Activated CD8-positive, alpha-beta memory T cell treated with anti-CD3 and anti-CD28 coated beads, Interleukin-2, amount 10 ng/mL, durations not matched to agents 7 days and 5 days (primary cell): ENCODE measurements around the gene PPP1R3G. TPM values are rescaled to one million over a fixed set of nuclear protein-coding genes. Genes with fewer than 3 reads are reported as not detected.

Experiments
- ATAC-seq: fragments of 150-1000 bp; cut with Tn5 transposase; one replicate; pipeline ENCODE4 v1.10.0; 2021; ENCODE audit warnings: moderate library complexity
- CTCF ChIA-PET: fragments of 350-600 bp; sonication (Branson Sonifier 250); formaldehyde crosslinking; loops from one replicate; lab custom pipeline; 2021; ENCODE audit warnings: antibody characterized with exemption; lab: Charles Lee
- DNase-seq: peaks from one replicate; pipeline ENCODE4 v3.0.0-alpha.2; 2020
- H3K27ac Mint-ChIP-seq: one replicate; pipeline ENCODE4 v1.8.0; 2021; ENCODE audit warnings: mild to moderate bottlenecking, mixed read lengths
- H3K27me3 Mint-ChIP-seq: one replicate; pipeline ENCODE4 v1.8.0; 2021; ENCODE audit warnings: mixed read lengths
- H3K36me3 Mint-ChIP-seq: one replicate; pipeline ENCODE4 v1.8.0; 2021; ENCODE audit warnings: mild to moderate bottlenecking, mixed read lengths
- H3K4me1 Mint-ChIP-seq: one replicate; pipeline ENCODE4 v1.8.0; 2021; ENCODE audit warnings: mixed read lengths
- H3K4me3 Mint-ChIP-seq: one replicate; pipeline ENCODE4 v1.8.0; 2021; ENCODE audit warnings: mild to moderate bottlenecking, moderate library complexity, mixed read lengths
- H3K9me3 Mint-ChIP-seq: one replicate; pipeline ENCODE4 v1.8.0; 2022; ENCODE audit warnings: low read depth, mixed read lengths
- total RNA-seq, 2 experiments: library from RNA; stranded (reverse); gene quantifications; one replicate each; pipeline ENCODE4 v1.2.3, GENCODE V29; 2021

The PPP1R3G gene
- total RNA-seq = not detected

DNA sequence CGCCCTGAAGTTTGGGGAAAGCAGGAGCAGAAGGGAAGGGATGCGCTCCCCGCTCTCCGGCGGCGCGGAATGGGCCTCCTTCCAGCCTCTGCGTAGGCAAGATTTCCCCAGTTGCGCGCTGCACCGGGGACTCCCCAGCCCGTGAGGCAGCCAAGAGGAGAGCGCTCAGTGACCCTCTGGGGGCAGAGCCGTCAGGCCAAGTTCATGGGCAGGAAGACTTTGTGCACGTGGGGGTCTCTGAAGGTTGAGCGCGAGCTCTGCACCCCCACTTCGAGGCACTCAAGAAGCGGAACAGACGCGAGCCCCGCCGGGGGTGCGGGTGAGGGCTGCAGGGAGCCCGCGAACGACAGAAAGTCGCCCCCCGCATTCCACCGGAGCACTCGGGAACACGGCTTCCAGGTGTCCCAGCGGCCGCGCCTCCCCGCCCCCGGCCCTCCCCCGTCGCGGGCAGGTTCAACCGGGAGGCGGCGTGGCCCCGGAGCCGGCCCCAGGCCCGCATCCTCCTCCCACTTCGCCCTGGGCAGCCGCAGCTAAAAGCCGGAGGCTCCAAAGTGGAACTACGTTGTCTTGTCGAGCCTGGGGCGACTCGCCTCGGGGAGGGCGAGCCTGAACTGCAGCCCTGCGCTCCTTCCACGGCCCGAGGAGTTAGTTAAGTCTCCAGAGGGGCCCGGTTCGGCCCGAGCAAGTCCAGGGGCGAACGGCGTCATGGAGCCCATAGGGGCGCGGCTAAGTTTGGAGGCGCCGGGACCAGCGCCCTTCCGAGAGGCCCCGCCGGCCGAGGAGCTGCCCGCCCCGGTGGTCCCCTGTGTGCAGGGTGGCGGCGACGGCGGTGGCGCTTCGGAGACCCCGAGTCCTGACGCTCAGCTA, at the start of gene PPP1R3G:
TSS of gene PPP1R3G (plus strand) at position 561 of the 867 bp plus-strand sequence. CDS start at position 706, 145 bp downstream.
- Mint-ChIP-seq H3K36me3 (peaks cover 1% of the 10 kb centered on the region), H3K27ac (no peak within 1 kb of the TSS), H3K27me3 (peaks cover 64% of the 10 kb centered on the region), H3K4me1 (peaks cover 4% of the 10 kb centered on the region), H3K4me3 (peak within 1 kb of the TSS; percentile 63), H3K9me3 (no peaks in the 10 kb centered on the region)
- ATAC-seq (peak; percentile 54), DNase-seq (no peak)
- CTCF ChIA-PET = no interaction called here

DNA sequence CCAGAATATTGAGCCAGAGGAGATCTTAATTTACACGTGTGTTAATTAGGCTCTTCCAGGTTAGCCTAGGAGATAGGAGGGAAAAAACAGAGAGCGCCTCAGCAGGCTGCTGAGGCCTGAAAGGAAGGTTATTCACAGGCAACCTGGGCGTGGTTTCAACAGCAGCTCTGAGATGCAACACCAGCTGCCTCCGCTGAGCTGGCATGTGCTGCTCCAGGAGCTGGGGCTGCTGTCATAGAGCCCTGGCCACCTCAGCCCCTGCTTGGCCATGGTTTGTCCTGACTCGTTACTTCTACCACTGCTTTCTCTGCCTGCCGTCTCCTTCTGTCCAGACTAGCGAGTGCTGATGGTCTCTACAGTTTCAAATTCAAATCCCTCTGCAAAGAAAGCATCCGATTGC, 48.9 kb upstream of the PPP1R3G start:
- H3K27me3 Mint-ChIP-seq = no peaks in the 10 kb centered on the region
- DNase-seq (no peak), ATAC-seq (no peak)
- H3K27ac Mint-ChIP-seq = no peak overlapping the region
- H3K4me3 Mint-ChIP-seq = no peak overlapping the region
- CTCF ChIA-PET = no interaction called here
- H3K36me3 Mint-ChIP-seq = no peaks in the 10 kb centered on the region
- no peaks in the 10 kb centered on the region for H3K9me3 Mint-ChIP-seq
- no peaks in the 10 kb centered on the region for H3K4me1 Mint-ChIP-seq

DNA sequence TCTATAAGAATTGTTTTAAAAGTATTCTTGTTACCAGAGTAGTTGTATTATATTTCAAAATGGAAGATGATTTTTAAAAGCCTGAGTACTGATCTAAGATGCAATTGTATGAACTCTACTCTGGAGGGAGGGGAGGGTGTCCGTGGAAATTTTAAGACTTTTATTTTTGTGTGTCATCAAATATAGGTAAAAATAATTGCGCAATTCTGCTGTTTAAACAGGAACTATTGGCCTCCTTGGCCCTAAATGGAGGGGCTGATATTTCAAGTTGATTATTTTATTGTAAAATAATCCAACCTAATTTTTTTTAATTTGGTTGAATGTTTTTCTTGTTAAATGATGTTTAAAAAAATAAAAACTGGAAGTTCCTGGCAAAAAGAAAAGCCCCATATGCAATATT, 43.2 kb upstream of the PPP1R3G start:
- CTCF ChIA-PET = no interaction called here
- Mint-ChIP-seq H3K4me1 (no peaks in the 10 kb centered on the region), H3K27me3 (no peaks in the 10 kb centered on the region), H3K9me3 (no peaks in the 10 kb centered on the region), H3K4me3 (no peak overlapping the region), H3K27ac (no peak overlapping the region), H3K36me3 (no peaks in the 10 kb centered on the region)
- DNase-seq = no peak
- ATAC-seq = no peak

DNA sequence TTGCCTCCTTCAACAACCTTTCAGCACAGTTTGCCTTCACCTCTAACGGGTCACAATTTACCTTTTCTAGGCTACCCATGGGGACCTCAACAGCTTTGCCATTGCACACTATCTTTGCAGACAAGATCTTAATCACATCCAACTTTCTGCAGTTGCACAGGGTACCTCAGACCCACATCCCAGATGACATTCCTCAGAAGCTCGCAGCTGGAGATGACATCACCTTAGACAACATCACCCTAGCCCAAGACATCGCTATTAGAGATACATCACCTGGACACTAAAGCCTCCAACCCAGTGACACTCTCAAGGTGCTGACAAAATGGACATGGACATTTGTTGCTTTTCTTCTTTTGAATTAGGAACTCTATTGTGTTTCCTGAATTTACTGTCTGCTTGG, 42.7 kb upstream of the PPP1R3G start:
- no peaks in the 10 kb centered on the region for H3K9me3 Mint-ChIP-seq
- H3K27me3 Mint-ChIP-seq = no peaks in the 10 kb centered on the region
- no peaks in the 10 kb centered on the region for H3K36me3 Mint-ChIP-seq
- DNase-seq (no peak), ATAC-seq (no peak)
- no peak overlapping the region for H3K27ac Mint-ChIP-seq
- no peak overlapping the region for H3K4me3 Mint-ChIP-seq
- H3K4me1 Mint-ChIP-seq = no peaks in the 10 kb centered on the region
- CTCF ChIA-PET = no interaction called here

DNA sequence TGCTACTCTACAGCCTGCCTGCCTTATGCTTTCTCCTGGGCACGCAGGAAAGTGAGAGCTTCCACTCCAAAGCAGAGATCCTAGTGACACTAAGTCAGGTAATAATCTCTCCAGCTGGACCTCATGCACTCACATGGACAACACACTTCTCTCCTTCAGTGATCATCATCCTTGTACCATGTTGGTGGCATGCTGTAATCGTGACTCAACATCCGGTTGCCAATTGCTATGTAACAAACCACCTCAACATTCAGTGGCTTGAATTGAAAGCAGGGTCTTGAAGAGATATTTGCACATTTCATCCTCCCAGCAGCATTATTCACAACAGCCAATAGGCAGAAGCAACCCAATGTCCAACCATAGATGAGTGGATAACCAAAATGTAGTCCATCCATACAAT, 40.3 kb upstream of the PPP1R3G start:
- ATAC-seq (no peak), DNase-seq (no peak)
- Mint-ChIP-seq H3K4me3 (no peak overlapping the region), H3K9me3 (peaks cover 3% of the 10 kb centered on the region), H3K4me1 (no peaks in the 10 kb centered on the region), H3K27me3 (no peaks in the 10 kb centered on the region), H3K36me3 (no peaks in the 10 kb centered on the region), H3K27ac (no peak overlapping the region)
- CTCF ChIA-PET = no interaction called here

DNA sequence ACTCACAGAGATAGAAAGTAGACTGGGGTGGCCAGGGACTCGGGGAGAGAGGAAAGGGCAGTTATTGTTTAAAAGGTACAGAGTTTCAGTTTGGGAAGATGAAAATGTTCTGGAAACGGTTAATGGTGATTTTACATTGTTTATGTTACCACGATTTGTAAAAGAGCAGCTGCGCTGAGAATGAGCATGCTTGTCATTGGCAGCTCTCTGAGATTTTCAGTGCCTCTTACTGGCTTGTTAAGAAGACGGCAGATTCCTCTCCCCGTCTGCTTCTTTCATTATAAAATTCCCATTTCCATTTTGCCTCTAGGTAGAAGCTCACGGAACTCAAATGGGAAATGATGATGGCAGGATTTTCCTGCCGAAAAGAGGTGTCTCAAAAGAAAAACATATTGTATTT, 39.7 kb upstream of the PPP1R3G start:
- H3K36me3 Mint-ChIP-seq = no peaks in the 10 kb centered on the region
- no peak overlapping the region for H3K4me3 Mint-ChIP-seq
- no peaks in the 10 kb centered on the region for H3K4me1 Mint-ChIP-seq
- no peak overlapping the region for H3K27ac Mint-ChIP-seq
- DNase-seq (no peak), ATAC-seq (no peak)
- no peaks in the 10 kb centered on the region for H3K27me3 Mint-ChIP-seq
- CTCF ChIA-PET = interaction anchor here (1.1 kb wide), 1 partner anchor 15 kb away, joined by 3 read pairs; no protein-coding TSS in a partner anchor
- H3K9me3 Mint-ChIP-seq = peaks cover 7% of the 10 kb centered on the region

DNA sequence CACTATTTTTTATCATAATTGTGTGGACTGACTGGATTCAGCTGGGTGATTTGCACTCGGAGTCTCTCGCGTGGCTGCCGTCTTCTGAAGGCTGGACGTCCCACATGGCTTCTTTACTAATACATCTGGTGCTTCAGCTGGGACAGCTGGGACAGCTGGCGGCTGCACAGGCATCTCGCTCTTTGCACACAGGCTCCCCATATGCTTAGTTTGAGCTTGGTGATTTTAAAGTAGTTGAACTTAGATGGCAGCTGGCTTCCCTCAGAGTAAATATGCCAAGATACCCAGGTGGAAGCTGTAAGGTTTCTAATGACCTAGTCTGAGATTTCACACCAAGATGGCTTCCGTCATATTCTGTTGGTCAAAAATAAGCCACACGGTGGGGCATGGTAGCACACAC, 38.7 kb upstream of the PPP1R3G start:
- Mint-ChIP-seq H3K27me3 (peaks cover 7% of the 10 kb centered on the region), H3K4me1 (no peaks in the 10 kb centered on the region)
- CTCF ChIA-PET = interaction anchor here (1.1 kb wide), 1 partner anchor 16 kb away, joined by 3 read pairs; no protein-coding TSS in a partner anchor

GRCh38 chr6:5050009-5050408, 35.1 kb upstream of the PPP1R3G start:
- CTCF ChIA-PET = no interaction called here
- peaks cover 10% of the 10 kb centered on the region for H3K27me3 Mint-ChIP-seq
- peaks cover 4% of the 10 kb centered on the region for H3K4me1 Mint-ChIP-seq
- no peak overlapping the region for H3K27ac Mint-ChIP-seq
- H3K36me3 Mint-ChIP-seq = peaks cover 3% of the 10 kb centered on the region
- ATAC-seq = no peak
- H3K4me3 Mint-ChIP-seq = no peak overlapping the region
- H3K9me3 Mint-ChIP-seq = peaks cover 15% of the 10 kb centered on the region
- DNase-seq = no peak

More for the DNA sequence above, 38.7 kb upstream of the PPP1R3G start:
- Mint-ChIP-seq H3K27ac (no peak overlapping the region), H3K36me3 (peaks cover 3% of the 10 kb centered on the region), H3K9me3 (peaks cover 15% of the 10 kb centered on the region), H3K4me3 (no peak overlapping the region)
- ATAC-seq (no peak), DNase-seq (no peak)

- H3K27ac Mint-ChIP-seq = no peak overlapping the region
- no peak for ATAC-seq
- peaks cover 3% of the 10 kb centered on the region for H3K36me3 Mint-ChIP-seq
- H3K9me3 Mint-ChIP-seq = peaks cover 15% of the 10 kb centered on the region
- no peak overlapping the region for H3K4me3 Mint-ChIP-seq
- CTCF ChIA-PET = no interaction called here
- H3K27me3 Mint-ChIP-seq = peaks cover 10% of the 10 kb centered on the region
- H3K4me1 Mint-ChIP-seq = peaks cover 4% of the 10 kb centered on the region
- no peak for DNase-seq
Measured at GRCh38 chr6:5051394-5051793, 33.7 kb upstream of the PPP1R3G start.

GRCh38 chr6:5053038-5053437, 32.1 kb upstream of the PPP1R3G start:
- H3K36me3 Mint-ChIP-seq = peaks cover 3% of the 10 kb centered on the region
- H3K9me3 Mint-ChIP-seq = peaks cover 15% of the 10 kb centered on the region
- CTCF ChIA-PET = no interaction called here
- H3K27me3 Mint-ChIP-seq = peaks cover 10% of the 10 kb centered on the region
- DNase-seq (no peak), ATAC-seq (no peak)
- H3K27ac Mint-ChIP-seq = no peak overlapping the region
- peaks cover 4% of the 10 kb centered on the region for H3K4me1 Mint-ChIP-seq
- no peak overlapping the region for H3K4me3 Mint-ChIP-seq

DNA sequence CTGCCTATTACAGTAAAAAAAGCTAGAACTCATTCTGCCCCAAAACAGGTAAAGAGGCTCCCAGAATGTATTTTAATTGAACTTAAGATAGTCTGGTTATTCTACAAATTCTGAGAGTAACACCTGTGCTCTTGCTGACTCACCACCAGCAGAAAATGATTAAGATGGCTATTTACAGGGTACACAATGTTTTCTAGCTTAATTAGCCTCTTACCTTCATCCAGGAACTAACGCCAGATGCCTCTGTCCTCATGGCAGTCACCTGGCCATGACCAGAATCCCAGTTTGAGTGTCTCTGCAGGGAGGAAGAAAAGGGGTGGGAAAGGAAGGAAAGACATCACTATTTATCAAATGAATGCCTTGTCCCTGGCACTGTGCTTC, 31.3 kb upstream of the PPP1R3G start:
- peaks cover 4% of the 10 kb centered on the region for H3K4me1 Mint-ChIP-seq
- peaks cover 12% of the 10 kb centered on the region for H3K9me3 Mint-ChIP-seq
- peaks cover 10% of the 10 kb centered on the region for H3K27me3 Mint-ChIP-seq
- H3K36me3 Mint-ChIP-seq = peaks cover 3% of the 10 kb centered on the region
- CTCF ChIA-PET = no interaction called here
- DNase-seq (no peak), ATAC-seq (no peak)
- H3K27ac Mint-ChIP-seq = no peak overlapping the region
- no peak overlapping the region for H3K4me3 Mint-ChIP-seq

DNA sequence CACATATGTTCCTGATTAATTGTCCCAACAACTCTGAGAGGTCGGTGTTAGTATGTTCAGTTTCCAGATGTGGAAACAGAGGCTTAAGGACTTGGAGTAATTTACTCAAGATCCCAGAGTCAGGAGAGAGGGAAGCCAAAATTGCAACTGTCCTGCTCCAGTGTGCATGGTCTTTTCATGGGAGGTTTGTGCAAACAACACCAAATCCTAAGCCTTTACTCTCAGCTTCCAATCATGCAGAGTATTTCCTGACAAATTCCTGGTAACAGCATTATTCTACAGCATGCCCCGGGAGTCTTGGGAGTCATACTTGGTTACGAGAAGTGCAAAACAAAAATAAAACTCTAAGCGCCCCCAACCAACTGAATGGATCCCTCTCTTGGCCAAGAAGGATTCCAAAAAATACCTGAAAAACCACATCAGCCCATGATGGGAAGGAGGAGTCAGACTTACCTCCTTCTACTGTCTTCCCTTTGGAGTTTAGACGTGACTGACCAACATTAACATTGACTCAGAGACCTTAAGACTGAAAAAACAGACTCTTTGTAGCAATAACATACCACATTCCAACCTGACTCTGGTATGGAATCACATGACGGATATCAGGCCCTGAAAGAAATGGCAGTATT, 30.8 kb upstream of the PPP1R3G start:
- CTCF ChIA-PET = interaction anchor here (0.7 kb wide), 1 partner anchor 1368 kb away, joined by 3 read pairs; no protein-coding TSS in a partner anchor
- no peak overlapping the region for H3K4me3 Mint-ChIP-seq
- DNase-seq (no peak), ATAC-seq (no peak)
- H3K36me3 Mint-ChIP-seq = peaks cover 3% of the 10 kb centered on the region
- no peak overlapping the region for H3K27ac Mint-ChIP-seq
- peaks cover 4% of the 10 kb centered on the region for H3K4me1 Mint-ChIP-seq
- peaks cover 10% of the 10 kb centered on the region for H3K27me3 Mint-ChIP-seq
- peaks cover 12% of the 10 kb centered on the region for H3K9me3 Mint-ChIP-seq

GRCh38 chr6:5055118-5055517, 30.0 kb upstream of the PPP1R3G start:
- Mint-ChIP-seq H3K4me1 (peaks cover 4% of the 10 kb centered on the region), H3K27me3 (peaks cover 10% of the 10 kb centered on the region), H3K27ac (no peak overlapping the region), H3K36me3 (peaks cover 3% of the 10 kb centered on the region), H3K9me3 (peaks cover 9% of the 10 kb centered on the region), H3K4me3 (no peak overlapping the region)
- ATAC-seq (no peak), DNase-seq (no peak)
- CTCF ChIA-PET = interaction anchor here (0.7 kb wide), 1 partner anchor 1369 kb away, joined by 3 read pairs; no protein-coding TSS in a partner anchor

DNA sequence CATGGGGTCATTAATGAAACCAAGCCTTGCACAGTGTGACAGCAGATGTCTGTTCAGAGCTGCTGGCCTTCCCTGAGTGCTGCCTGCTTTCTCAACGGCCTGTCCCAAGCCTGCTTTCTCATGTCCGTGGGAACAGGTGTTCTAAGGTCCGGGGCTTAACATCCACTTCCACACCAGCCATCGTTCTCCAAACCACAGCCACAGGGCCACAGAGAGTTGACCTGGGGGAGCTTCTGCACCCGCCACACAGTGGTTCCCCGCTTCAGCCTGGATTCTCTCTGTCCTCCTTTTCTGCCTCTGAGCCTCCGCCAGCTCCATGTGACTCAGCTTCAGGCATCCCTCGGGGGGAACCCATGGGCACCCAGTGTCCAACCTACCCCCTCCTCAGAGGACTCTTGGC, 26.9 kb upstream of the PPP1R3G start:
- H3K27ac Mint-ChIP-seq = no peak overlapping the region
- ATAC-seq (no peak), DNase-seq (no peak)
- H3K27me3 Mint-ChIP-seq = peaks cover under 1% of the 10 kb centered on the region
- H3K4me1 Mint-ChIP-seq = no peaks in the 10 kb centered on the region
- H3K9me3 Mint-ChIP-seq = no peaks in the 10 kb centered on the region
- H3K36me3 Mint-ChIP-seq = no peaks in the 10 kb centered on the region
- no peak overlapping the region for H3K4me3 Mint-ChIP-seq
- CTCF ChIA-PET = interaction anchor here (0.7 kb wide), 1 partner anchor 104 kb away, joined by 3 read pairs; no protein-coding TSS in a partner anchor
